H9 (cell line): ENCODE data around the gene LYVE1. TPM values are rescaled to one million over a fixed set of nuclear protein-coding genes. Genes with fewer than 3 reads are reported as not detected.

ENCODE experiments used
- DNase-seq: peaks from one replicate; pipeline ENCODE4 v3.0.0-alpha.2; 2017
- H2AFZ ChIP-seq: one replicate; pipeline ENCODE4 v1.6.1; 2013; ENCODE audit warnings: mild to moderate bottlenecking, low read length, control low read depth, moderate library complexity
- H2AK5ac ChIP-seq: 2 replicates; pipeline ENCODE4 v1.6.1; 2013; ENCODE audit warnings: low read length, control low read depth, mixed read lengths; ENCODE audit not compliant: insufficient read length
- H2BK120ac ChIP-seq: one replicate; pipeline ENCODE4 v1.6.1; 2013; ENCODE audit warnings: low read depth, mild to moderate bottlenecking, low read length, control low read depth, inconsistent platforms; ENCODE audit not compliant: poor library complexity, severe bottlenecking
- H2BK12ac ChIP-seq: 2 replicates; pipeline ENCODE4 v1.6.1; 2013; ENCODE audit warnings: low read length, control low read depth, mixed read lengths, low read depth; ENCODE audit not compliant: insufficient read length
- H2BK15ac ChIP-seq: 2 replicates; pipeline ENCODE4 v1.6.1; 2013; ENCODE audit warnings: low read depth, low read length, control low read depth
- H2BK20ac ChIP-seq: one replicate; pipeline ENCODE4 v1.6.1; 2013; ENCODE audit warnings: low read depth, mild to moderate bottlenecking, low read length, control low read depth, inconsistent platforms; ENCODE audit not compliant: poor library complexity, severe bottlenecking
- H2BK5ac ChIP-seq: 2 replicates; pipeline ENCODE4 v1.6.1; 2013; ENCODE audit warnings: low read length, control low read depth, mixed read lengths; ENCODE audit not compliant: insufficient read length
- H3K14ac ChIP-seq: 2 replicates; pipeline ENCODE4 v1.6.1; 2013; ENCODE audit warnings: low read length, control low read depth; ENCODE audit not compliant: insufficient read depth
- H3K18ac ChIP-seq: 2 replicates; pipeline ENCODE4 v1.6.1; 2013; ENCODE audit warnings: low read depth, mild to moderate bottlenecking, mixed read lengths, low read length, control low read depth; ENCODE audit not compliant: insufficient read length
- H3K23ac ChIP-seq: 2 replicates; pipeline ENCODE4 v1.6.1; 2013; ENCODE audit warnings: low read length, control low read depth, mixed read lengths, low read depth; ENCODE audit not compliant: insufficient read length
- H3K23me2 ChIP-seq: 2 replicates; pipeline ENCODE4 v1.6.1; 2013; ENCODE audit warnings: low read depth, mild to moderate bottlenecking, mixed read lengths, low read length, control low read depth; ENCODE audit not compliant: insufficient read length, poor library complexity, severe bottlenecking
- H3K27ac ChIP-seq: 2 replicates; pipeline ENCODE4 v1.5.1; 2013; ENCODE audit warnings: low read length, control low read depth, mixed read lengths, low read depth; ENCODE audit not compliant: insufficient read length
- H3K27me3 ChIP-seq: 2 replicates; pipeline ENCODE4 v1.6.1; 2013; ENCODE audit warnings: low read length, control low read depth, inconsistent platforms; ENCODE audit not compliant: insufficient read depth
- H3K4ac ChIP-seq: 2 replicates; pipeline ENCODE4 v1.6.1; 2013; ENCODE audit warnings: low read depth, mild to moderate bottlenecking, control low read depth, inconsistent platforms, low read length, moderate library complexity
- H3K4me1 ChIP-seq: 2 replicates; pipeline ENCODE4 v1.6.1; 2013; ENCODE audit warnings: low read length, control low read depth, inconsistent platforms; ENCODE audit not compliant: insufficient read depth
- H3K4me2 ChIP-seq: 2 replicates; pipeline ENCODE4 v1.6.1; 2013; ENCODE audit warnings: low read length, control low read depth, mixed read lengths; ENCODE audit not compliant: insufficient read length, insufficient read depth
- H3K56ac ChIP-seq: 2 replicates; pipeline ENCODE4 v1.6.1; 2013; ENCODE audit warnings: low read depth, mild to moderate bottlenecking, mixed read lengths, low read length, control low read depth; ENCODE audit not compliant: insufficient read length
- H3K79me1 ChIP-seq: 2 replicates; pipeline ENCODE4 v1.6.1; 2013; ENCODE audit warnings: low read depth, mild to moderate bottlenecking, moderate library complexity, low read length, control low read depth, inconsistent platforms; ENCODE audit not compliant: insufficient read depth, poor library complexity, severe bottlenecking
- H3K79me2 ChIP-seq: 2 replicates; pipeline ENCODE4 v1.6.1; 2013; ENCODE audit warnings: low read length, control low read depth, inconsistent platforms; ENCODE audit not compliant: insufficient read depth
- H3K9ac ChIP-seq: 2 replicates; pipeline ENCODE4 v1.6.1; 2013; ENCODE audit warnings: low read length, control low read depth, mixed read lengths; ENCODE audit not compliant: insufficient read length; ENCODE audit errors: extremely low read depth
- H3K9me3 ChIP-seq: one replicate; pipeline ENCODE4 v1.6.1; 2013; ENCODE audit warnings: low read depth, low read length, inconsistent platforms; ENCODE audit not compliant: control insufficient read depth
- H3T11ph ChIP-seq: one replicate; pipeline ENCODE4 v1.6.1; 2013; ENCODE audit warnings: mild to moderate bottlenecking, low read length, control low read depth, inconsistent platforms
- H4K20me1 ChIP-seq: one replicate; pipeline ENCODE4 v1.6.1; 2013; ENCODE audit not compliant: control insufficient read depth, insufficient read length, insufficient read depth
- H4K5ac ChIP-seq: 2 replicates; pipeline ENCODE4 v1.6.1; 2013; ENCODE audit warnings: low read depth, mild to moderate bottlenecking, mixed read lengths, low read length, control low read depth; ENCODE audit not compliant: insufficient read length
- H4K8ac ChIP-seq: replicated peaks from 2 replicates; pipeline ENCODE4 v1.6.1; 2013; ENCODE audit warnings: low read length, control low read depth, mixed read lengths, low read depth; ENCODE audit not compliant: insufficient read length
- H4K91ac ChIP-seq: 2 replicates; pipeline ENCODE4 v1.6.1; 2013; ENCODE audit warnings: low read depth, mild to moderate bottlenecking, moderate library complexity, mixed read lengths, low read length, control low read depth; ENCODE audit not compliant: insufficient read length
- H3K27ac Mint-ChIP-seq, 3 experiments: 2 replicates in 2 of 3; 3 replicates in 1 of 3; pipeline ENCODE4 v1.8.0; 2020 to 2021; ENCODE audit warnings: mixed read lengths in 3 of 3, mild to moderate bottlenecking in 1 of 3, moderate library complexity in 1 of 3
- H3K27me3 Mint-ChIP-seq: 2 replicates; pipeline ENCODE4 v1.8.0; 2021; ENCODE audit warnings: low read depth, mild to moderate bottlenecking, moderate library complexity, mixed read lengths
- H3K36me3 Mint-ChIP-seq, 3 experiments: 2 replicates in 2 of 3; 3 replicates in 1 of 3; pipeline ENCODE4 v1.8.0; 2020 to 2021; ENCODE audit warnings: low read depth in 3 of 3, mixed read lengths in 3 of 3; ENCODE audit not compliant: insufficient read depth in 1 of 3
- H3K4me1 Mint-ChIP-seq, 2 experiments: 2 replicates each; pipeline ENCODE4 v1.8.0; 2020; ENCODE audit warnings: mixed read lengths in 2 of 2
- H3K4me3 Mint-ChIP-seq, 2 experiments: 2 replicates in 1 of 2; 3 replicates in 1 of 2; pipeline ENCODE4 v1.8.0; 2020 to 2021; ENCODE audit warnings: mild to moderate bottlenecking in 2 of 2, mixed read lengths in 2 of 2, moderate library complexity in 1 of 2
- H3K9me3 Mint-ChIP-seq, 2 experiments: 2 replicates in 1 of 2; 3 replicates in 1 of 2; pipeline ENCODE4 v1.8.0; 2020; ENCODE audit warnings: mild to moderate bottlenecking in 2 of 2, mixed read lengths in 2 of 2, moderate library complexity in 1 of 2
- CTCF ChIP-seq: fragments of 200-600 bp; sonication (generic); conservative IDR thresholded peaks from 3 replicates; pipeline ENCODE4 v1.8.0; 2021; ENCODE audit warnings: antibody characterized with exemption, mild to moderate bottlenecking
- WGBS: extraction: QIAGEN DNeasy Blood & Tissue Kit; methylation state at CpG from one replicate; pipeline ENCODE4 v1.1.7; 2013; ENCODE audit warnings: missing lambda C conversion rate, low lambda C conversion rate, mixed read lengths; ENCODE audit not compliant: insufficient read length; ENCODE audit errors: extremely low coverage; 5-methylcytosine and 5-hydroxymethylcytosine counted together
- total RNA-seq: library from RNA; stranded (reverse); gene quantifications from 2 replicates; pipeline ENCODE4 v1.2.1, GENCODE V29; 2021

LYVE1 gene
- total RNA-seq, 1 experiment from 2014 or later: not detected

- no peak overlapping the region for H3K27ac ChIP-seq
- no peak for DNase-seq
- no peak overlapping the region for H4K91ac ChIP-seq
- no peak overlapping the region for H2BK12ac ChIP-seq
- no peak overlapping the region for H3K4me3 Mint-ChIP-seq
- H2BK120ac ChIP-seq: no peak overlapping the region
- no peak overlapping the region for H2BK20ac ChIP-seq
- H4K20me1 ChIP-seq: no peaks in the 10 kb centered on the region
- H3K23ac ChIP-seq: no peak overlapping the region
- H3K14ac ChIP-seq: no peak overlapping the region
- no peak overlapping the region for H3K4me2 ChIP-seq
- H3K27me3 Mint-ChIP-seq: no peaks in the 10 kb centered on the region
- no peak overlapping the region for H4K8ac ChIP-seq
- H3K9me3 Mint-ChIP-seq: no peaks in the 10 kb centered on the region
- no peak overlapping the region for H3K18ac ChIP-seq
- peaks cover 8% of the 10 kb centered on the region; the same call in 1 of the 2 replicates for H3K4me1 ChIP-seq
- no peak overlapping the region for H3K27ac Mint-ChIP-seq
- no peak for TF ChIP-seq CTCF
- H4K5ac ChIP-seq: no peak overlapping the region
- H3K79me1 ChIP-seq: no peaks in the 10 kb centered on the region
- no peak overlapping the region for H3T11ph ChIP-seq
- no peak overlapping the region for H2AK5ac ChIP-seq
- no peak overlapping the region for H2BK15ac ChIP-seq
- H3K4me1 Mint-ChIP-seq: peaks cover 17 to 22% of the 10 kb centered on the region in 2 experiments
- no peak overlapping the region for H3K56ac ChIP-seq
- no peaks in the 10 kb centered on the region for H3K9me3 ChIP-seq
- H3K9ac ChIP-seq: no peak overlapping the region
- H2AFZ ChIP-seq: no peak overlapping the region
- H2BK5ac ChIP-seq: no peak overlapping the region
- H3K4ac ChIP-seq: no peak overlapping the region
- no peaks in the 10 kb centered on the region for H3K36me3 Mint-ChIP-seq
- no peaks in the 10 kb centered on the region for H3K27me3 ChIP-seq
- no peaks in the 10 kb centered on the region for H3K79me2 ChIP-seq
- H3K23me2 ChIP-seq: no peaks in the 10 kb centered on the region
- no CpG with 5 or more reads among the region's 2 CpGs for WGBS
These were observed 53.8 kb downstream of the LYVE1 start for GRCh38 chr11:10514709-10515108.
